ENCODE results near the gene LANCL1. TPM values are rescaled to one million over a fixed set of nuclear protein-coding genes. Genes with fewer than 3 reads are reported as not detected.

The LANCL1 gene
- total and polyA plus RNA-seq, 2 experiments from 2014 or later = 47.1 to 54.5 TPM

- no peak overlapping the region for H3K4me3 ChIP-seq
- H3K9me3 ChIP-seq (ENCODE audit: low read depth) = no peaks in the 10 kb centered on the region
- no peaks in the 10 kb centered on the region for H3K36me3 ChIP-seq
- H3K27ac ChIP-seq = no peak overlapping the region
- TF ChIP-seq, protein P1, sequence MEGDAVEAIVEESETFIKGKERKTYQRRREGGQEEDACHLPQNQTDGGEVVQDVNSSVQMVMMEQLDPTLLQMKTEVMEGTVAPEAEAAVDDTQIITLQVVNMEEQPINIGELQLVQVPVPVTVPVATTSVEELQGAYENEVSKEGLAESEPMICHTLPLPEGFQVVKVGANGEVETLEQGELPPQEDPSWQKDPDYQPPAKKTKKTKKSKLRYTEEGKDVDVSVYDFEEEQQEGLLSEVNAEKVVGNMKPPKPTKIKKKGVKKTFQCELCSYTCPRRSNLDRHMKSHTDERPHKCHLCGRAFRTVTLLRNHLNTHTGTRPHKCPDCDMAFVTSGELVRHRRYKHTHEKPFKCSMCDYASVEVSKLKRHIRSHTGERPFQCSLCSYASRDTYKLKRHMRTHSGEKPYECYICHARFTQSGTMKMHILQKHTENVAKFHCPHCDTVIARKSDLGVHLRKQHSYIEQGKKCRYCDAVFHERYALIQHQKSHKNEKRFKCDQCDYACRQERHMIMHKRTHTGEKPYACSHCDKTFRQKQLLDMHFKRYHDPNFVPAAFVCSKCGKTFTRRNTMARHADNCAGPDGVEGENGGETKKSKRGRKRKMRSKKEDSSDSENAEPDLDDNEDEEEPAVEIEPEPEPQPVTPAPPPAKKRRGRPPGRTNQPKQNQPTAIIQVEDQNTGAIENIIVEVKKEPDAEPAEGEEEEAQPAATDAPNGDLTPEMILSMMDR (IDR thresholded peaks at IDR 0.05; ENCODE audit: low read depth, low read length) = no peak
- H3K27me3 ChIP-seq = no peaks in the 10 kb centered on the region
- DNase-seq (ENCODE audit: low read depth in 1 of 2, low spot score in 1 of 2) = no peak
- H3K4me1 ChIP-seq (ENCODE audit: low read depth) = no peaks in the 10 kb centered on the region
Observed at GRCh38 chr2:210517264-210517663, 40.7 kb upstream of the LANCL1 start.

DNA sequence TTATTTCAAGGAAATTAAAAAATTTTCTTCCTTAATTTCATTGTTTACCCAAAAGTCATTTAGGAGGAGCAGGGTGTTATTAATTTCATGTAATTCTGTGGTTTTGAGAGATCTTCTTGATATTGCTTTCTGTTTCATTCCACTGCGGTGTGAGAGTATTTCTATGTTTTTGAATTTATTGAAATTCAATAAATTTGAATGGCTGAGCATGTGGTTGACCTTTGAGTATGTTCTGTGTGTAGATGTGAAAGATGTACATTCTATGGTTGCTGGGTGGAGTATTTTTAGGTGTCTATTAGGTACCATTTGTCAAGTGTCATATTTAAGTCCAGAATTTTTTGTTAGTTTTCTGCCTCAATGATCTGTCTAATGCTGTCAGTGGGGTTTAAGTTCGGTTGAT lies 39.4 kb upstream of the LANCL1 start:
- TF ChIP-seq, protein P1 (IDR thresholded peaks at IDR 0.05; ENCODE audit: low read depth, low read length) = no peak
- no peak for DNase-seq (ENCODE audit: low read depth in 1 of 2, low spot score in 1 of 2)
- Histone ChIP-seq H3K36me3 (no peaks in the 10 kb centered on the region), H3K4me3 (no peak overlapping the region), H3K27me3 (no peaks in the 10 kb centered on the region), H3K9me3 (ENCODE audit: low read depth) (no peaks in the 10 kb centered on the region), H3K27ac (no peak overlapping the region), H3K4me1 (ENCODE audit: low read depth) (no peaks in the 10 kb centered on the region)

DNA sequence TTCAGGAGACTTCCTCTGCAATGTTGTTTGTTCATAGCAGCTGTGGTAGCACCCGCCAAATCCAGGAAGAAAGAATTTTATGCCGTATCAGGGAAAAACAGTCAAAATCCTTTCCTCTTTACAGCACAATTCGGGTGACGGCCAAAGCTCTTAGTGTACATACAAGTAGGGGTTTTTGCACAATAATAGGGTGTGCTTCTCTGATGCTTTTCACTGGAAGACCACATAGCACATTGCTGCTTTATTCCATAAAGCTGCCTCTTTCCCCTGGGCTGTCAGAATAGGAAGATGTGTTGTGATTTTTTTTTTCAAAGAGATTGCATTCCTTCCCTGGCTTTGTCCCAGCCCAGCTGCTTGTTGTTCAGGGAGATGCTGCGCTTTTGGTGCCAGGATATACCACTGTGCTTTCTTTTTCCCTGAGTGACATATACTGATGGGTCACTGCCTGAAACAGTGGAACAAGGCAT lies 27.2 kb upstream of the LANCL1 start:
- H3K27ac ChIP-seq = no peak overlapping the region
- H3K4me1 ChIP-seq (ENCODE audit: low read depth) = no peaks in the 10 kb centered on the region
- no peaks in the 10 kb centered on the region for H3K9me3 ChIP-seq (ENCODE audit: low read depth)

GRCh38 chr2:210503001-210503623 lies 26.6 kb upstream of the LANCL1 start:
- Histone ChIP-seq H3K27me3 (no peaks in the 10 kb centered on the region), H3K4me1 (ENCODE audit: low read depth) (no peaks in the 10 kb centered on the region), H3K27ac (no peak overlapping the region), H3K36me3 (no peaks in the 10 kb centered on the region), H3K4me3 (no peak overlapping the region), H3K9me3 (ENCODE audit: low read depth) (no peaks in the 10 kb centered on the region)
- TF ChIP-seq, protein P1 (IDR thresholded peaks at IDR 0.05; ENCODE audit: low read depth, low read length) = peak; percentile 98
- DNase-seq (ENCODE audit: low read depth in 1 of 2, low spot score in 1 of 2) = peak; percentile 41 to 67

More for the DNA sequence above, 27.2 kb upstream of the LANCL1 start:
- Histone ChIP-seq H3K36me3 (no peaks in the 10 kb centered on the region), H3K4me3 (no peak overlapping the region), H3K27me3 (no peaks in the 10 kb centered on the region)
- TF ChIP-seq, protein P1 (IDR thresholded peaks at IDR 0.05; ENCODE audit: low read depth, low read length) = no peak
- DNase-seq (ENCODE audit: low read depth in 1 of 2, low spot score in 1 of 2) = peak in 1 of 2 donors; percentile 18

GRCh38 chr2:210496512-210496911 lies 20.0 kb upstream of the LANCL1 start:
- Histone ChIP-seq H3K27ac (no peak overlapping the region), H3K9me3 (ENCODE audit: low read depth) (no peaks in the 10 kb centered on the region), H3K27me3 (no peaks in the 10 kb centered on the region), H3K36me3 (no peaks in the 10 kb centered on the region), H3K4me1 (ENCODE audit: low read depth) (no peaks in the 10 kb centered on the region), H3K4me3 (no peak overlapping the region)
- DNase-seq (ENCODE audit: low read depth in 1 of 2, low spot score in 1 of 2) = no peak
- TF ChIP-seq, protein P1 (IDR thresholded peaks at IDR 0.05; ENCODE audit: low read depth, low read length) = no peak
